ENCODE measurements around the gene ABCD3. TPM values are rescaled to one million over a fixed set of nuclear protein-coding genes. Genes with fewer than 3 reads are reported as not detected.

ABCD3 gene
- total and polyA plus RNA-seq, 2 of the 8 experiments (the other 6 are each of a cell fraction or from before 2014, with no cell fraction given): 6.6 to 29.4 TPM

- H3K4me1 ChIP-seq (replicated peaks in 1 of 4; ENCODE audit: control insufficient read depth in 3 of 4, insufficient read depth in 4 of 4, low read length in 3 of 4): peaks cover 0 to 7% (median 3%) of the 10 kb centered on the region in 4 experiments; a peak in 3 of 7 replicates
- peaks cover 0 to 19% (median 8%) of the 10 kb centered on the region in 4 experiments; a peak in 4 of 8 replicates for H3K36me3 ChIP-seq (ENCODE audit: control insufficient read depth in 2 of 4, insufficient read depth in 4 of 4, low read length in 3 of 4)
- DNase-seq (ENCODE audit: low read depth in 1 of 2, low spot score in 2 of 2) (no peak), FAIRE-seq (no peak)
- H3K27ac ChIP-seq (ENCODE audit: low read depth, low read length): no peak overlapping the region
- no peak overlapping the region for H2BK15ac ChIP-seq (ENCODE audit: low read length)
- H4K20me1 ChIP-seq (replicated peaks in 1 of 2; ENCODE audit: control insufficient read depth in 1 of 2, insufficient read depth in 2 of 2, low read length in 2 of 2): no peaks in the 10 kb centered on the region
- no peak overlapping the region for H2BK12ac ChIP-seq (ENCODE audit: low read depth, low read length)
- H2AFZ ChIP-seq (ENCODE audit: low read length): no peak overlapping the region
- no peak overlapping the region for H3K14ac ChIP-seq (ENCODE audit: insufficient read length)
- no peaks in the 10 kb centered on the region for H3K23me2 ChIP-seq (ENCODE audit: low read depth, low read length)
- no peak overlapping the region for H3K56ac ChIP-seq (replicated peaks; ENCODE audit: insufficient read length, low read depth, low read length)
- WGBS, 2 experiments (ENCODE audit: extremely low coverage in 1 of 2, insufficient coverage in 1 of 2, insufficient read length in 1 of 2, insufficient replicate concordance in 2 of 2, low coverage in 1 of 2, low lambda C conversion rate in 2 of 2, missing lambda C conversion rate in 1 of 2): 97% methylated on average over 2 of the region's 2 CpGs; no CpG with 5 or more reads in 1 of the 2 experiments
- no peak overlapping the region for H2BK5ac ChIP-seq (ENCODE audit: low read depth, low read length)
- no peak overlapping the region for H4K8ac ChIP-seq (ENCODE audit: extremely low read depth, insufficient read depth, low read length)
- CTCF ChIA-PET (ENCODE audit: partially characterized antibody): interaction anchor here (0.7 to 15.1 kb wide), 10 partner anchors 10 to 325 kb away, joined by 4 to 212 read pairs (median 6); partner anchors contain the start of gene F3
- no peak overlapping the region for H2BK20ac ChIP-seq (ENCODE audit: low read length)
- H2AK5ac ChIP-seq (ENCODE audit: low read depth, low read length): no peak overlapping the region
- H3K18ac ChIP-seq (ENCODE audit: extremely low read depth, low read length): no peak overlapping the region
- TF ChIP-seq SP4 (IDR thresholded peaks at IDR 0.05; ENCODE audit: low read length) (no peak), NRF1 (IDR thresholded peaks at IDR 0.05; ENCODE audit: low read depth, low read length) (no peak)
- H3K27me3 ChIP-seq (replicated peaks in 1 of 4; ENCODE audit: control insufficient read depth in 3 of 4, extremely low read depth in 1 of 4, insufficient read depth in 3 of 4, low read length in 3 of 4): no peaks in the 10 kb centered on the region
- H3K9me3 ChIP-seq (ENCODE audit: insufficient read depth in 2 of 2, low read depth in 1 of 2, low read length in 1 of 2): no peaks in the 10 kb centered on the region
- no peak overlapping the region for H4K91ac ChIP-seq (replicated peaks; ENCODE audit: insufficient read length, low read length)
- no peak overlapping the region for H3K23ac ChIP-seq (ENCODE audit: insufficient read length)
- no peak overlapping the region for H3K4me2 ChIP-seq (ENCODE audit: insufficient read depth in 1 of 2, low read depth in 2 of 2, low read length in 2 of 2)
- no peaks in the 10 kb centered on the region; the same call in 1 of the 2 replicates for H3K79me1 ChIP-seq (ENCODE audit: low read depth, low read length)
- no peak overlapping the region for H3K9ac ChIP-seq (replicated peaks in 1 of 4; ENCODE audit: extremely low read depth in 1 of 4, low read depth in 3 of 4, low read length in 3 of 4)
- H3K79me2 ChIP-seq (ENCODE audit: control insufficient read depth in 1 of 2, insufficient read depth in 2 of 2, low read length in 2 of 2): no peaks in the 10 kb centered on the region
- no peak overlapping the region for H4K5ac ChIP-seq (ENCODE audit: insufficient read length, low read depth, low read length)
- no peak overlapping the region for H3K4ac ChIP-seq (replicated peaks; ENCODE audit: insufficient read length, low read depth, low read length)
- no peak overlapping the region for H3K4me3 ChIP-seq (ENCODE audit: extremely low read depth in 1 of 4, insufficient read depth in 2 of 4, low read depth in 3 of 4, low read length in 4 of 4)
- POLR2A ChIA-PET (ENCODE audit: partially characterized antibody): interaction anchor here (1.0 to 4.2 kb wide), 2 partner anchors 12 to 22 kb away, joined by 3 to 24 read pairs; partner anchors contain the start of gene F3
- H2BK120ac ChIP-seq (replicated peaks; ENCODE audit: low read depth, low read length): no peak overlapping the region
Observed at GRCh38 chr1:94529416-94529815, 111.2 kb downstream of the ABCD3 start.
